GM23338 (cell line): Measurements from ENCODE around the gene EFCAB6. TPM values are rescaled to one million over a fixed set of nuclear protein-coding genes. Genes with fewer than 3 reads are reported as not detected.

Experiments
- ATAC-seq: fragments of 200-7000 bp; cut with Tn5 transposase; 3 replicates; pipeline ENCODE4 v1.9.1; 2020
- DNase-seq: peaks from one replicate; pipeline ENCODE4 v3.0.0-alpha.2; 2015; ENCODE audit warnings: low spot score
- H2AFZ ChIP-seq: fragments of 200-600 bp; sonication (generic); 2 replicates; pipeline ENCODE4 v1.8.0; 2016; ENCODE audit warnings: antibody characterized with exemption, mild to moderate bottlenecking, moderate library complexity
- H3F3A ChIP-seq: fragments of 200-600 bp; sonication (generic); replicated peaks from 2 replicates; pipeline ENCODE4 v1.8.0; 2017; ENCODE audit warnings: antibody characterized with exemption, mixed run types, low read depth
- H3K27ac ChIP-seq: fragments of 200-600 bp; sonication (generic); 2 replicates; pipeline ENCODE4 v1.6.1; 2016; ENCODE audit warnings: low read depth
- H3K27me3 ChIP-seq: fragments of 200-600 bp; sonication (generic); 2 replicates; pipeline ENCODE4 v1.8.0; 2016; ENCODE audit warnings: mild to moderate bottlenecking, mixed run types, moderate library complexity; ENCODE audit not compliant: insufficient read depth
- H3K36me3 ChIP-seq: fragments of 200-600 bp; sonication (generic); 2 replicates; pipeline ENCODE4 v1.8.0; 2016; ENCODE audit warnings: mild to moderate bottlenecking; ENCODE audit not compliant: insufficient read depth
- H3K4me1 ChIP-seq: fragments of 200-600 bp; sonication (generic); 2 replicates; pipeline ENCODE4 v1.8.0; 2016; ENCODE audit warnings: mild to moderate bottlenecking, moderate library complexity; ENCODE audit not compliant: insufficient read depth
- H3K4me2 ChIP-seq: fragments of 200-600 bp; sonication (generic); 2 replicates; pipeline ENCODE4 v1.7.1; 2017; ENCODE audit warnings: mixed run types
- H3K4me3 ChIP-seq: fragments of 200-600 bp; sonication (generic); 2 replicates; pipeline ENCODE4 v1.6.1; 2016; ENCODE audit warnings: mixed run types
- H3K79me2 ChIP-seq: fragments of 200-600 bp; sonication (generic); replicated peaks from 2 replicates; pipeline ENCODE4 v1.8.0; 2017; ENCODE audit warnings: mild to moderate bottlenecking; ENCODE audit not compliant: insufficient read depth
- H3K9me2 ChIP-seq: fragments of 200-600 bp; sonication (generic); 2 replicates; pipeline ENCODE4 v1.8.0; 2017; ENCODE audit not compliant: insufficient read depth
- H4K20me1 ChIP-seq: fragments of 200-600 bp; sonication (generic); replicated peaks from 2 replicates; pipeline ENCODE4 v1.8.0; 2017; ENCODE audit warnings: mild to moderate bottlenecking; ENCODE audit not compliant: insufficient read depth
- H3K27ac Mint-ChIP-seq: 2 replicates; pipeline ENCODE4 v1.8.0; 2020; ENCODE audit warnings: inconsistent platforms, mild to moderate bottlenecking, moderate library complexity, mixed read lengths
- H3K27me3 Mint-ChIP-seq: 3 replicates; pipeline ENCODE4 v1.8.0; 2022; ENCODE audit warnings: low read depth, mild to moderate bottlenecking, moderate library complexity, mixed read lengths, inconsistent platforms; ENCODE audit not compliant: insufficient read depth, poor library complexity
- H3K36me3 Mint-ChIP-seq: 3 replicates; pipeline ENCODE4 v1.8.0; 2021; ENCODE audit warnings: low read depth, mild to moderate bottlenecking, inconsistent platforms, moderate library complexity, mixed read lengths
- H3K4me1 Mint-ChIP-seq: 3 replicates; pipeline ENCODE4 v1.8.0; 2020; ENCODE audit warnings: mild to moderate bottlenecking, inconsistent platforms, mixed read lengths
- H3K4me3 Mint-ChIP-seq: 3 replicates; pipeline ENCODE4 v1.8.0; 2021; ENCODE audit warnings: moderate library complexity, mild to moderate bottlenecking, inconsistent platforms, mixed read lengths
- H3K9me3 Mint-ChIP-seq: 3 replicates; pipeline ENCODE4 v1.8.0; 2020; ENCODE audit warnings: moderate library complexity, mild to moderate bottlenecking, inconsistent platforms, mixed read lengths
- CREB1 ChIP-seq: fragments of 250-450 bp; sonication (Bioruptor Pico); IDR thresholded peaks from 2 replicates; pipeline ENCODE4 v1.5.0; 2020; ENCODE audit warnings: low read depth, mild to moderate bottlenecking, moderate library complexity
- CTCF ChIP-seq, 2 experiments: fragments of 200-600 bp in 1 of 2; sonication (generic) in 1 of 2; conservative IDR thresholded peaks; 2 replicates each; pipeline versions ENCODE4 v1.5.1 to v1.6.1; 2016 to 2017; ENCODE audit warnings: antibody characterized with exemption in 2 of 2, low read depth in 2 of 2, mild to moderate bottlenecking in 2 of 2, moderate library complexity in 1 of 2
- ETS1 ChIP-seq: IDR thresholded peaks from 2 replicates; pipeline ENCODE4 v1.6.1; 2016; ENCODE audit warnings: antibody characterized with exemption
- EZH2phosphoT487 ChIP-seq: fragments of 200-600 bp; sonication (generic); IDR thresholded peaks from one replicate; pipeline ENCODE4 v1.8.1; 2018; ENCODE audit warnings: antibody characterized with exemption; ENCODE audit not compliant: unreplicated experiment
- JUNB ChIP-seq: IDR thresholded peaks from one replicate; pipeline ENCODE4 v1.6.1; 2016; ENCODE audit warnings: antibody characterized with exemption; ENCODE audit not compliant: unreplicated experiment
- REST ChIP-seq: IDR thresholded peaks from one replicate; pipeline ENCODE4 v1.6.1; 2018; ENCODE audit warnings: antibody characterized with exemption; ENCODE audit not compliant: unreplicated experiment
- STAT1 ChIP-seq: IDR thresholded peaks from one replicate; pipeline ENCODE4 v1.6.1; 2016; ENCODE audit warnings: antibody characterized with exemption; ENCODE audit not compliant: unreplicated experiment
- ZNF462 ChIP-seq: fragments of 250-450 bp; sonication (Bioruptor Pico); IDR thresholded peaks from 2 replicates; pipeline ENCODE4 v1.5.0; 2020; ENCODE audit warnings: mild to moderate bottlenecking, moderate library complexity
- polyA plus RNA-seq: library from polyadenylated mRNA; unstranded; fragments of >200 nt; fragmentation: Nextera tagmentation; extraction: Ambion mirVana; gene quantifications from 2 replicates; pipeline ENCODE4 v1.2.1, GENCODE V29; 2016
- total RNA-seq: library from RNA; depleted of rRNA; stranded (reverse); fragments of >200 nt; shearing (Covaris generic); gene quantifications from 2 replicates; pipeline ENCODE4 v1.2.3, GENCODE V29; 2014

Gene EFCAB6
- total and polyA plus RNA-seq, 2 experiments from 2014 or later, result 1.1 to 1.8 TPM

- no peak for TF ChIP-seq REST
- TF ChIP-seq ZNF462 (CRISPR knock-in tag), result no peak
- TF ChIP-seq JUNB, result no peak
These were observed 80.1 kb downstream of the EFCAB6 start (continued) for GRCh38 chr22:43731988-43732387.

GRCh38 chr22:43726964-43727543 is 85.1 kb downstream of the EFCAB6 start:
- Mint-ChIP-seq H3K9me3 (no peaks in the 10 kb centered on the region), H3K4me1 (peaks cover 5% of the 10 kb centered on the region), H3K36me3 (no peaks in the 10 kb centered on the region; the same call in 2 of the 3 replicates), H3K4me3 (no peak overlapping the region), H3K27me3 (peaks cover 6% of the 10 kb centered on the region), H3K27ac (no peak overlapping the region)
- no peak for DNase-seq
- H3K27me3 ChIP-seq, result no peaks in the 10 kb centered on the region
- ATAC-seq, result no peak
- H3K4me2 ChIP-seq, result no peak overlapping the region
- H3K9me2 ChIP-seq, result no peaks in the 10 kb centered on the region
- H3K79me2 ChIP-seq, result no peaks in the 10 kb centered on the region
- H3K27ac ChIP-seq, result no peak overlapping the region
- H3K36me3 ChIP-seq, result no peaks in the 10 kb centered on the region
- peaks cover 19% of the 10 kb centered on the region for H3K4me1 ChIP-seq
- H3F3A ChIP-seq, result no peaks in the 10 kb centered on the region
- no peaks in the 10 kb centered on the region for H4K20me1 ChIP-seq
- H2AFZ ChIP-seq, result no peak overlapping the region
- no peak overlapping the region for H3K4me3 ChIP-seq
- no peak for TF ChIP-seq EZH2phosphoT487
- no peak for TF ChIP-seq STAT1
- TF ChIP-seq CTCF (conservative IDR thresholded peaks at IDR 0.05; ENCODE audit: low read depth in 2 of 2), result no peak
- TF ChIP-seq ETS1, result no peak
- no peak for TF ChIP-seq CREB1 (CRISPR knock-in tag)
- TF ChIP-seq REST, result no peak
